CD4-positive, alpha-beta T cell treated with Interleukin-10 for 1 hour (primary cell): ENCODE data around the gene TDRD9.
"Not testable (repeated sequence)": the region's sequence is repeated elsewhere in the genome, so short reads cannot be mapped to it uniquely, and the experiment has no call there.

Source experiments
- DNase-seq: peaks from one replicate; pipeline ENCODE4 v3.0.0-alpha.2; 2020

TDRD9 gene

GRCh38 chr14:103928011-103928890, at the start of gene TDRD9:
TSS of gene TDRD9 (plus strand) at chr14:103928456. CDS start at chr14:103928510, 54 bp downstream.
- DNase-seq, result no peak

GRCh38 chr14:103879118-103879569, 49.1 kb upstream of the TDRD9 start:
- no peak for DNase-seq

DNA sequence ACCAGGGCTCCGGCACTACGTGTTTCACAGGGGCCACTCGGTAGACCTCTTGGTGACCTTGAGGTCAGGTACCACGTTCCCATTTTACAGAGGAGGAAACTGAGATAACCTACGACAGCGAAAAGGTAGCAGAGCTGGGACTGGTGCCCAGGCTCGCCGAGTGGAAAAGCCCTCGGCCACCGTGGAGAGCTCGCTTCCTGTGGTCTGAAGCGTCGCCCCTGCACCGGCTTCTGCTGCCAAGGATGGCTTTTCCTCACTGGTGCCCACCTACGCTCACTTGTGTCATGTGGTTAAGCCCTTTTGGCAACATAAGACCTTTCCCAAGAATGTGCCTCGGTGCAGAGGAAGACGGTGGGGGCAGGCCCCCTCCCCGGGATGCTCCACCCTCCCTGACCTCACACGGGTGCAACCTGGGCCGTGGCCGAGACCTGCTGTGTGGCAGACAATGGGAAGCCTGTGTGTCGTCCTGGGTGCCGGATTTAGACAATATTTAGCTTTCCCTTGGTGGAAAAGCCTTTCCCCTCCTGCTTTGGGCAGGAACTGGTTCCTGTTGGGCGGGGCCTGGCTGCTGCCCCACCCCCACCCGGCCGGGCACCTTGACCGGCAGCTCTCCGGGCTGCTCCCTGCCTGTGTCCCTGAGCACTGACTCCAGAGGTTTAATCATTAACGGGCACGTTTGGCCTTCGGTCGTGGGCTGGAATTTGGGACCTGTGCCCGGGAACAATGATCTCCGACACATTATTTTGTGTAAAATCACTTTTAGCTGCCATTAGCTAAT, 48.5 kb upstream of the TDRD9 start:
- DNase-seq, result no peak

DNA sequence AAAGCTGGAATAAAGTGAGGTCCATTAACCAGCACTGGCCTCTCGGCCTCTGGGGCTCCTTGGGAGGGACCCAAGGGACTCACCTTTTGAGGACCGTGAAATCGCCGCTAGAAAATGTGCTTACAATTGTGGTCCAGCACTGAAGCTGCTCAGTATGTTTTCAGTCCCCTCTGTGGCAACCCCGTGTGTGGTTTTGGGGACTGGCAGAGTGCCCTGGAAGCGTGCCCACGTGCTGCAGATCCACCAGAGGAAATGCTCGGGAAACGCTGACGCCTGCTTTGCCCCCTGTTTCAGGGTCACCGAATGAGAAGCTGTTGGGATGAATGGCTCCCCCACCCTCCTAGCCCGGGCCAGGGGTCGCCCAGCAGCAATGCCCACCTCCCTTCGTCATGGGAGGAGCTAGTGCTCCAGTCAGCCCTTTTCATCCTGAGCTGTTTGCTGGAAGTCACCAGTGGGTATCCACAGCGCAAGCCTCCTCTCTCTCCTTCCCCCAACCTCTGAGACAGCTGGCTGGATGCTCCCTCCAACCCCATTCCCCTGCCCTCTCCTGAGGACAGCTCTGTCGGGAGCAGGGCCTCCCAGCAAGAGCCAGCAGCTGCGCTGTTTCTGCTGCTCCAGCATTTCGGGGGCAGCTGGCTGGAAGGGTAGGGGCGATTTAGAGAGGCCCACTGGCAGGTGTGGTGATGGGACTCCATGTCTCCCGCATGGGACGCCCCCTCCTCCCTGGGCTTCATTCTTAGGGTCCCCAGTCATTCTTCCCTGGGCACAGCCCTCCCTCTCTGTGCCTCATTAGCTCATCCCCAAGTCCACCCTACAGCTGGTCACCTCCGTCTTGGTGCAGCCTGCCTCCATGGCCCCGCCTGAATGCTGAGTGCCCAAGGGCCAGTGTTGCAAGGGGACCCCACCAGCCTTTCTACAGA, 47.6 kb upstream of the TDRD9 start:
- peak; percentile 18 for DNase-seq

DNA sequence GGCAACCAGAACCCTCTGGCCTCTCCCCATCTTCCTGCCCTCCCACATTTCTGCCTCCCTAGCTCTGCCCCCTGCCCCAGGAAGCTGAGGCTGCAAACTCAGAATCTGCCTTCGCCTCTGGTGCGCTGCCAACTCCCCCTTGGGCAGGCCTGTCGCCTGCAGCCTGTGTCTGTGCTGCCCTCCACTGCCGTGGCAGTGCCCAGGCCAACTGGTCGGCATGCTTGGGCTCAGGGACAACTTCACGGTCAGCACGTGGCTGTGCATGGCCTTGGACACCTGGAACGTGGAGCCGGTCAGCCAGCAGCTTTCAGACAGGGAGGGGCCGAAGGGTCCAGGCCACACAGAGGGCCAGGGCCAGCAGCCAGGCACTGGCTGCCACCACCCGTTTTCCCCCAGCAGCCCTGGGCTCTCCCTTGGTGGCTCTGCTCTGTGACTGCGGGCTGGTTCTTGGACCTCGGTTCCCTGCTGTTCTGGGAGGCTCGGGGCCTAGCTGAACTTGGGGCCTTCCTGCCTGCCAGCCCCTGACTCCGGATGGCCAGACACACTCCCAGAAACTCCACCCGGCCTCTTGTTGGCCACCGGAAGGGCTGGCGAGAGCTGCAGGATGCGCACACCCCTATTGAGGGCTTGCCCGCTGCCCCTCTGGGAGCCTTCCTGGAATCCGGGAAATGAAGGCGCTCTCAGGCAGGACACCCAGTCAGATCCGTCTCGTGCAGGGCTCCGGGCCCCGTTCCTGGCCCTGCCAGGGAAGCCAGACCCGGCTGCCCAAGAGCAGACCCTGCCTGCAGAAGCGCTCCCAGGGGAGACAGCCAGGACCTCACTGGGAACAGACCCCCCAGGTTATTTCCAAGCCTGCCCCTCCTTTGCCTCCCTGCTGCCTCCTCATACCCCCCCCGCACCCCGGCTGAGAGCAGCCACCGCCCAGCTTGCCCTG, 46.7 kb upstream of the TDRD9 start:
- no peak for DNase-seq

DNA sequence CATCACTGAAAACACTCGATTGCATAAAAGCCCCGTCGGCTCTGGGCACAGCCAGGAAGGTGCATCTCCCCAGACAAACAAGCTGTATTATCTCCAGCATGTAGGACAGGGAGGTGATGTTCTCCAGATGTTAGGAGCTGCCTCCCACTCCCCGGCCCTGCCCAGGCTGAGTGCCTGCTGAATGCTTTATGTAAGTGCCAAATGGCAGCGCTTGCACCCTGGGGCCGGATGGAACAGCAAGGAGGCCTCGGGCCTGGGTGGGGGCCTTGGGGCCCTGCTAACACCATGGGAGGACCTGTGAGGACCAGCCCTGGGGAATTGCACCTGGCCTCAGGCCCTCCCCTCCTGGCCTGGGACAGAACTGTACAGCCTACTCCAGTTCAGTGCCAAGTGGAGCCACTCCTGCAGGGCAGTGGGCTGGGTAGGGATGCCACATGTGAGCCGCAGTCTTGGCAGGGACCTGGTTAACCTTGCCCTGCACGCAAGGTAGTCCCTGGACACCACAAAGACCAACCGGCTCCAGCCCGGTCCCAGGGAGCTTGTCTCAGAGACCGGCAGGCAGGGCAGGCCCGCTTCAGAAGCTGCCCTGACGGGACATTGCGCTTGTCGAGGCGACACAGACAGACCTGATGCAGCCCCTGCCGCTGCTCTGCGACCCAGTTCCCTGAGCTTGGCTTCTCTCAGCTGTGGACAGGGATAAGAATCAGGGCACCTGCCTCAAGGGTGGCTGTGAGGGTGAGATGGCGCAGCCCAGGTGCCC, 45.6 kb upstream of the TDRD9 start:
- DNase-seq, result no peak

- DNase-seq, result no peak
These were observed 45.1 kb upstream of the TDRD9 start for GRCh38 chr14:103883263-103883523.

- DNase-seq, result no peak
These were observed 43.4 kb upstream of the TDRD9 start for GRCh38 chr14:103884854-103885253.

GRCh38 chr14:103885509-103885932, 42.7 kb upstream of the TDRD9 start:
- DNase-seq, result no peak

DNA sequence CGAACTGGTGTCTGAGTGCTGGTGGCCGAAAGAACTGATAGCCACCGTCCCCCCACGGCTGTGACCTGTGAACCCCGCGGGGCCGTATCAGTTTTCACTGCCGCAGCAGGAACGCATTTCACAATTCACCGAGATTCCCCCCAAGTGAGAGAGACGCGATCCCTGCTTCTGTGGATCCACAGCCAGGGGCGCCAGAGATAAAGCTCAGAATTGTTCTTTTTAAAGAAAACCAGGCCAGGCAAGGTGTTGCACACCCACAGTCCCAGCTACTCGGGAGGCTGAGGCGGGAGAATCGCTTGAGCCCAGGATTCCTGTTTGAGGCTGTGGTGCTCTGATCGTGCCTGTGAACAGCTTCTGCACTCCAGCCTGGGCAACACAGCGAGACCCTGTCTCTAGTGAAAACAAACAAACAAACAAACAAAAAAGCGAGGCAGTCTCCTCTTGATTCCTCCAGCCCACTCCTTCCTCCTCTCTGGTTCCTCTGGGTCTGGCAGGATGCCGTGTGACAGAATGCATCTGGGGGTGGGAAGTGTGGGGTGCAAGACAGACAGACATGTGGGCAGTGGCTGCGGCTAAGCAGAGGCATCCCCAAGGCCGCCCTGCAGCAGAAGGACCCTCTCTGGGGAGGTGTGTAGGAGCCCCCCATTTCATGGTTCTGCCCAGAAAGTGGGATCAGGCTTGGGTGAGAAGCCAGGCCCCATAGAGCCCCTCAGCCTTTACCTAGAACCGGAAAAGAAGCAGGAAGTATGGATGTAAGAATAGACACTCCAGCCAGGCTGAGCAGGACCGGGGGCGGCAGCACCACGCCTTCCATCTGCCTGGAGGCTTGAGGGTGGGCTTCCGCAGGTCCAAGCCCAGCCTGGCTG, 41.7 kb upstream of the TDRD9 start:
- no peak for DNase-seq

DNA sequence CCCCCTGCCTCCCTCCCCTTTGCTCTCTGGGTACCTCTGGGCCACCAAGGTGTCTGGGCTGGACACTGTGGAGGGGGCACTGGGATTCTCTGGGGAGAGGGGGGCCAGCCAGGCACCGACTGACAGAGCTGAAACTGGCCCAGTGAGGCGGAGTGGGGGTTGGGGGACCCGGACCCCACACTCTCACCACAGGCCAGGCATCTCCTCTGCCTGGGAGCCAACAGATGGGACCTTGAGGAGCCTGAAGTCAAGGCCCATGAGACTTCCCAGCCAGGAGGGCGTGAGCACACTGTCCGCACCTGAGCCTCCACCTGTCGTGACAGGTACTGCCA, 41.1 kb upstream of the TDRD9 start:
- no peak for DNase-seq

DNA sequence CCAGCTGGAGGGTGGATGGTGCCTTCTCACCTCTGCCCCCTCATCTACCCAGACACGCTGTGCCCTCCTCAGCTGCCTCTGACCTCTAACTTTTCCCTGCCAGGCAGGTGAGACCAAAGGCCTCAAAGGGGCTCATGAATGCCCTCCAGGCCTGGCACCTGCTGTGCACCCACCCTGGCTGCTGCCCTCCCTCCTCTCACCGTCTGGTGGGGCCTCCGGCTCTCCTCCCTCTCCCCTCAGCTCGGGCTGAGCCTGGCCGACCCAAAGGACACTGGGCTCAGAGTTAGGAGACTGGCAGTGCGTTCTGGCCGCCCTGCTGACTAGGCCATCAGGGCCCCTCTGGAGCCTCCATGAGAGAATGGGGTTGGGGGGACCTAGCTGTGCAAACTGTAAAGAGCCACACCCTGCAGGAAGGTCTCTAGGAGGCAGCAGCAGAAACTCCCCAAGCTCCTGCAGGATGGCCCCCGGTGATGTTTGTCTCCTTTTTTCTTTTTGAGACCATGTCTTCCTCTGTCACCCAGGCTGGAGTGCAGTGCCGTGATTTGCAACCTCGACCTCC, 40.6 kb upstream of the TDRD9 start:
- no peak for DNase-seq

- DNase-seq, result not testable (repeated sequence)
These were observed 39.3 kb upstream of the TDRD9 start for GRCh38 chr14:103889002-103889312.

- no peak for DNase-seq
These were observed 38.8 kb upstream of the TDRD9 start for GRCh38 chr14:103889313-103890051.

DNA sequence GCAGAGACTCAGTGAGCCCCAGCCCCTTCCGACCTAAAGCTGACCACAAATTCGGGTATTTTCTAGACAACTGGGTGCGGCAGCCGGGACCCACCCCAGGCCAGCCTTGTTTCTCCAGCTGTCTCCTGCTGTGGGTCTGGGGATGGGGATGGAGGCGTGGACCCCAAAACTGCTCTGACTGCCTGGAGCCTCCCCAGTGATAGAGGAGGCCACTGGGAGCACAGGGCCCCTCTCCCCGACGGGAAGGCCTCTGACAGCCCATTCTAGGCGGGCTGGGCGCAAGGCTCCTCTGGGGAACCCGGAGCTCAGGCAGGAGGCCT, 38.2 kb upstream of the TDRD9 start:
- no peak for DNase-seq

DNA sequence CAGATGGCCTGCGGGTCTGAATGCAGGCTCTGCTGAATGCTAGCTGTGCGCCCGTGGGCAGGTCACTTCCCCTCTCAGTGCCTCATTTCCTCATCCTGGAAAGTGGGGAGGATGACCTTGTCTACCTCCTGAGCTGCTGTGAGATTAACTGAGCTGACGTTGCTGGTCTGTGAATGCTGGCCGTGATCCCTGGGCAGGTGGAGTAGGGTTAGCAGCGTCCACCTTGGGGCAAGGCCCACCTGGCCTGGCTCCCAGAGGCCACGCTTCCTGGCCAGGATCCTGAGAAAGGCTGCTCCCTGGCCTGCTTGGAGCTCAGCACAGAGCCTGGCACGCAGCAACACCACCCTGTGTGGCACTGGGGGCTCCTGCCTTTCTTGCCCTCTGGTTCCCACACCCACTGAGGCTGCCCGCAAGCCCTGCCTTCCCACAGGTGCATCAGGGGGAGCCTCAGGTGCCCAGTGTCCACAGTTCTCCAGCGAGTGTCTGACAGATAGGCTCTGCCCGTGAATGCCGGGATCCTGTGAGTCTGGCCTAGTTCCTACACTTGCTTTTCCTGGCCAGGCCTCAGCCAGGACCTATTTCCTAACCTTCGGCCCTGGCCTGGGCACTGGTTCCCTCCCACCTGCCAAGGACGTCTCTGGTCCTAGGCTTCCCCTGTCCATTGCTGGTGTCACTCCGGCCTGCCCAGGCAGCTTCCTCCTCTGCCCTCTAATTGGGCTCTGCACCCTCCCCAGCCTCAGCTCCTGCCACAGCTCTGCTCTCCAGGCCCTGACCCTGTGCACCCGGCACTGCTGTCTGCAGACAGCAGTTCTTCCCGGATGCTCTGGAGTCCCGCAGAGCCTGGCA, 37.2 kb upstream of the TDRD9 start:
- no peak for DNase-seq

DNA sequence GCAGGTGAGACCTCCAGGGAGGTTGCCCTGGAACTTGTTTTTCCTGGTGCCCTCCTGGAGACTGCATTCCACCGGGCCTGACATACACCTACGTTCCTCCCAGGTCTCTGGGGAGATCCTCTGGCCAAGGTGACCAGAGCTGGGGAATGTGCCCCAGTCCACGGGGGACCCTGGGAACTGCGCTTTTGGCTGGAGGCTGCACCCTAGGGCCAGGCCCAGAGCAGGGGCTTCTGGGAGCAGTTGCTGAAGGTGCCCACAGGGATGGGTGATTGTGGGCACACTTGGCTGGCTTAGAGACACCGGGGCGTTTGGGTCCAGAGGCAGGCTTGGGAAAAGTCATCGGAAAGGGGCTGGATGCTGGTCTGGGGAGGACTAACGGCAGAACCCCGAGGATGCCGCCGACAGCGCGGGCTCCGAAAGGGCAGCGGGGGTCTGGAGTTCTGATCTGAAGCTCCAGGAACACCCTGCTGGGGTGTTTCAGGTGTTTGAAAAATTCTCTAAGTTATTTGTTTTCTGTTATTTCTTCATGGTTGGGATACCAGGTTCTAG, 36.5 kb upstream of the TDRD9 start:
- DNase-seq, result no peak

- DNase-seq, result no peak
These were observed 36.0 kb upstream of the TDRD9 start for GRCh38 chr14:103892247-103892646.
